ENCODE results near the gene DPP6. TPM values are rescaled to one million over a fixed set of nuclear protein-coding genes. Genes with fewer than 3 reads are reported as not detected.
"Not testable (repeated sequence)": the region's sequence is repeated elsewhere in the genome, so short reads cannot be mapped to it uniquely, and the experiment has no call there.

DPP6 gene
- total RNA-seq, 2 donors from 2014 or later = 0.99 to 1.8 TPM

DNA sequence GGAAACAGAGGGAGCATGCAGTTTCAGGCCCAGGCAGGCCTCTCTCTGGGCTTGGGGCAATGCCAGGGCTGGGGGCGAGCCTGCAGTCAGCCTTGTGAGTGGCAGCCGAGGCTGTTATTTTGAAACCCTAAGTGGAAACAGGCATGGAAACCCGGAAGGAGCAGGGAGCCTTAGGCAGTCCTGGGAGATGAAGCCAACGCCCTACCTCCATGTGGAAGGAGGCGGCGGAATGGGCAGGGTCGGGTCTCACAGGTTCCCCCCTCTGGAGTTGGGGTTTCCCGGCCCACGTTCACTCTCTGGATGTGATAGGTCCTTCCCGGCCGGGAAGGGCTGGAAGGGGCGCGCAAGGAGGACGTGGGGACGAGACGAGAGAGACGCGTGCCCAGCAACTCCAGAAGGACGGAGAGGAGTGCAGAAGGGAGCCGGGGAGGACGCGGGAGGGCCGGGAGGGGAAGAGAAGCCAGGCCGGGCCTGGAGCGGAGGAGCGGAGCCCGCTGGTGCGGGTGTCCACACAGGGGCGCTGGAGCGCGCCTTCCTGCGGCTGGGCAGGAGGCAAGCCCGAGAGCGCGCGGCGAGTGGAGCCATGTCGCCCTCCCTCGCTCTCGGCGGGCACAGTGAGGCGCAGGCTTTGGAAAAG, 1.1 kb upstream of the DPP6 start:
- intact Hi-C loops (cut with DNase I); H3K36me3 ChIP-seq (replicated peaks in 1 of 2; ENCODE audit: insufficient read depth in 1 of 2, low read depth in 2 of 2); H3K4me3 ChIP-seq; H3K27ac ChIP-seq; H3K27me3 ChIP-seq; DNase-seq; H3K9me3 ChIP-seq; H3K4me1 ChIP-seq: not testable (repeated sequence)
- WGBS, 2 donors = 5% methylated on average over 23 of the region's 42 CpGs; no CpG with 5 or more reads in 1 of the 2 donors
- peak; percentile 94 for ATAC-seq

DNA sequence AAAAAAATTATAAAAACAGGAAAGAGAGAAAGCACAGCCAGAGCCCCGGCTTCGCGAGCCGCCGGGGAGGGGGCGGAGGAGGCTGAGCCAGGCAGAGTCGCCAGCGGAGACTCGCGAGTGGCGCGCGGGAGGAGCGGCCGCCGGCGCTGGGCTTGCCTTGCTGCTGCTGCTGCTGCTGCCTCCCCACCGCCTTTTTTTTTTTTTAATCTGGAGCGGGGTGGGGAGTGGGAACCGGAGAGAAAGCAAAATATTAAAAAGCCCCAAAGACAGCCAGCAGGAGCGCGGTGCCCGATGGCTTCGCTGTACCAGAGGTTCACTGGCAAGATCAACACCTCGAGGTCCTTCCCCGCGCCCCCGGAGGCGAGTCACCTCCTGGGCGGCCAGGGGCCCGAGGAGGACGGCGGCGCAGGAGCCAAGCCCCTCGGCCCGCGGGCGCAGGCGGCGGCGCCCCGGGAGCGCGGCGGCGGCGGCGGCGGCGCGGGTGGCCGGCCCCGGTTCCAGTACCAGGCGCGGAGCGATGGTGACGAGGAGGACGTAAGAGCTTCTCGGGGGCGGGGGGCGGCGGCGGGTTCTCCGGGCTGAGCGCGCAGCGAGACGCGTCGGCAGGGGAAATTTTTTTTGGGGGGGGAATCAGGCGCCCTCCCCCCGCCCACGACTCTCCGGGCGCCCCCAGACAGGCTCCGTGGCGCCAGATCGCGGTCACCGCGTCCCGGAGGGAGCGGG, 493 bp downstream of the DPP6 start:
- H3K4me3 ChIP-seq; H3K27me3 ChIP-seq; ATAC-seq; H3K4me1 ChIP-seq; intact Hi-C loops (cut with DNase I); H3K36me3 ChIP-seq (replicated peaks in 1 of 2; ENCODE audit: insufficient read depth in 1 of 2, low read depth in 2 of 2); H3K9me3 ChIP-seq; H3K27ac ChIP-seq; DNase-seq: not testable (repeated sequence)
- WGBS, 2 donors = 0 to 1% methylated on average over 27 to 46 of the region's 83 CpGs

DNA sequence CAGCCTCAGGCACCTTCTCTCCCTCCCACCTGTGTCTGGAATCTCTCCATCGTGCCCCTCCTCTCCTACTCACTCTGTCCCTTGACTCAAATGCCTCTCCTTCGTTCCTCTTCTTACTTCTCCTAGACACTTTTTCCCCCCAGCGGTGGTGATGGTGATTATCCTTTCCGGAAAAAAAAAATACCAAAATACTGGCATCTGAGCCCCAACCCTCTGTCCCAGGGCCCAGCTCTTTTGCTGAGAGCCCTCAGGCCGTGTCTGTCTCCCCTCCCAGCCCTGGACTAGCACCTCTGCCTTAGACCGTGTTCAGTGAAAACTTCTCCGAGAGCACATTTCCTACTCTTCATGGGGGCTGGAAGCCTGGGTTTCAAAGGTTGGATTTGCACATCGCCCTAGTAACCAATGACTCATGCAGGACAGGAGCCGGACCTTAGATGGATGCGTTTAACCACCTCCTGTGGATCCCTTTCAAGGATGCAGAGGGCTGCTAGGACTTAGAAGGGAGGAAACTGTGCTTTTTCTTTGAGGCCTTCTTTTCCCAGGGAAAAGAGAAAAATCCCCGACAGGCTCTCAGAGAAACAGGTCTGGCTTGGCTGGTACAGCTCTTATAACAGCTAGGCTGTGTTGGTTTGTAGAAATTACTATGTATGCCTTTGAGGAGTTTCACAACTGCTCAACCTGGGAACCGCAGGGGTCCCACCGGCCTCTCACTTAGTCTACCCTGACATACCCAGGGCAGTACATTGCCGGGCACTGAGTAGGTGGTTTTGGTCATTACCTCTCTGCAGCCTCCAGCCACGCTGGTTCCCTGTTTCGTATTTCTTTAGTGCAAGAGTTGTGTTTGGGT, 1.5 kb downstream of the DPP6 start:
- ATAC-seq = not testable (repeated sequence)

DNA sequence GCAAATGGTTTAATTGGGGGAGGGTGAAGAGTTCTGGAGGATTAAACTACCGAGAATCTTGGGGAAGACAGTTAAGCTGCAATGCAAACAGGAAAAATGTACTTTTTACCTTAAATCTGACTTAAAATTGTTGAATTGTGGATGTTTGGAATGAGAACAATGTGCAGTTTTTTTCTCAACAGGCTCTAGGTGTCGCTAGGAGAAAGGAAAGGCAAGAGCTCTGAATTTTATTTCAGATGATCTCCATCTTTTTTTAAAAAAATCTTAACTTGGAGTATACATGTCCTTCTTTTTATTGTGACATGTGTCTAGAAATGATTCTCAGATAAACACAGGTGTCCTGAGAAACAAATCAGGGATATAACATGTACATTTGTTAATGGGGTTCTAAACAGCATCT, 2.5 kb downstream of the DPP6 start:
- H3K4me3 ChIP-seq; H3K36me3 ChIP-seq (replicated peaks in 1 of 2; ENCODE audit: insufficient read depth in 1 of 2, low read depth in 2 of 2); H3K9me3 ChIP-seq; H3K4me1 ChIP-seq; H3K27ac ChIP-seq; intact Hi-C loops (cut with DNase I); H3K27me3 ChIP-seq; DNase-seq; ATAC-seq: not testable (repeated sequence)
- 0 to 21% methylated on average over 1 to 2 of the region's 2 CpGs for WGBS, 2 donors

More for the DNA sequence above, 1.5 kb downstream of the DPP6 start:
- WGBS, 2 donors = 27 to 31% methylated on average over 10 to 11 of the region's 16 CpGs
- H3K4me1 ChIP-seq; H3K36me3 ChIP-seq (replicated peaks in 1 of 2; ENCODE audit: insufficient read depth in 1 of 2, low read depth in 2 of 2); H3K27ac ChIP-seq; H3K9me3 ChIP-seq; intact Hi-C loops (cut with DNase I); H3K4me3 ChIP-seq; DNase-seq; H3K27me3 ChIP-seq: not testable (repeated sequence)

DNA sequence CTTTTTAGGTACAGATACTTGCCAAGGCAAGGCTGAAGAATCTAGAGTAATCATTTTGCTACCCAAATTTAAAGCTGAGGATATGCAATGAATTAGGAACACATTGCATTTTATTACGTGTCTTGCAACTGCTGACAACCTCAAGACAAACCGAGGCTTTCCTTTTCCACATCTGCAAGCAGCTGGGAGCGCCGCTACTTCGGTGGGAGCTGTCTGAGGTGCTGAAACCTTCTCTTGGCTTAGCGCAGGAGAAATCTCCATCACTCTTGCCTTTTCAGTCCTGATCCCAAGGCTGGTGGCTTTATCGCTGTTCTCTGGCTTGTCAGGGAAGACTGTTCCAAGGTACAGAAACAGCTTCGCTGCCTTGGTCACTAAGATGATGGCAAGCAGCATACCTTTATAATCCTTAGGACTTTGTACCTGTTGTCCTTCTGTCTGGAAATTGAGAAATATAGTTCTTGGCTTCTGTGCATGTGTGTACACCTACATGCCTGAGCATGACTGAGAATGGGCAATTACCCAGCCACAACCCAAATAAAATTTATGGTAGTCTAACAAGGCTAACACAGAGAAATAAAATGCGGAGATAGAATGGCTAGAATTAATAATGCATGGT, 3.4 kb downstream of the DPP6 start:
- H3K4me3 ChIP-seq; H3K36me3 ChIP-seq (replicated peaks in 1 of 2; ENCODE audit: insufficient read depth in 1 of 2, low read depth in 2 of 2); H3K27me3 ChIP-seq; intact Hi-C loops (cut with DNase I); H3K4me1 ChIP-seq; H3K27ac ChIP-seq; H3K9me3 ChIP-seq; ATAC-seq: not testable (repeated sequence)
- peak; percentile 24 to 59 (median 37) for DNase-seq
- 11 to 15% methylated on average over 9 of the region's 9 CpGs for WGBS, 2 donors

DNA sequence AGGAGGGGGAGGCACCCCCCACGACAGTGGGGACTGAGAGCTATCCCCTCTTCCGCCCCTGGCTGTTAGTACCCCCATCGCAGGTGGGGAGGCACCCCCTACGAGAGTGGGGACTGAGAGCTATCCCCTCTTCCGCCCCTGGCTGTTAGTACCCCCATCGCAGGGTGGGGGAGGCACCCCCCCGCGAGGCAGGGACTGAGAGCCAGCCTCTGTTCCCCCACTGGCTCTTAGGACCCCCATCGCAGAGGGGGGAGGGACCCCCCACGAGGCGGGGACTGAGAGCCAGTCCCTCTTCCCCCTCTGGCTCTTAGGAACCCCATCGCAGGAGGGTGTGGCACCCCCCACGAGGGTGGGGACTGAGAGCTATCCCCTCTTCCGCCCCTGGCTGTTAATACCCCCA, 6.6 kb downstream of the DPP6 start:
- H3K9me3 ChIP-seq; H3K27ac ChIP-seq; intact Hi-C loops (cut with DNase I); DNase-seq; H3K4me3 ChIP-seq; ATAC-seq; H3K4me1 ChIP-seq; H3K27me3 ChIP-seq; H3K36me3 ChIP-seq (replicated peaks in 1 of 2; ENCODE audit: insufficient read depth in 1 of 2, low read depth in 2 of 2): not testable (repeated sequence)
- 75% methylated on average over 2 of the region's 14 CpGs; no CpG with 5 or more reads in 1 of the 2 donors for WGBS, 2 donors

DNA sequence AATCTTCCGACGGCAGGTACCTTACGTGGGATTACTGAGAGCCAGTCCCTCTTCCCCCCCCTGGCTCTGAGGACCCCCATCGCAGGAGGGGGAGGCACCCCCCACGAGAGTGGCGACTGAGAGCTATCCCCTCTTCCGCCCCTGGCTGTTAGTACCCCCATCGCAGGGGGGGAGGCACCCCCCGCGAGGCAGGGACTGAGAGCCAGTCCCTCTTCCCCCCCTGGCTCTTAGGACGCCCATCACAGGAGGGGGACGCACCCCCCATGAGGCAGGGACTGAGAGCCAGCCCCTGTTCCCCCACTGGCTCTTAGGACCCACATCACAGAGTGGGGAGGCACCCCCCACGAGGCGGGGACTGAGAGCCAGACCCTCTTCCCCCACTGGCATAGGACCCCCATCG, 8.4 kb downstream of the DPP6 start:
- H3K27me3 ChIP-seq; H3K27ac ChIP-seq; intact Hi-C loops (cut with DNase I); H3K9me3 ChIP-seq; H3K36me3 ChIP-seq (replicated peaks in 1 of 2; ENCODE audit: insufficient read depth in 1 of 2, low read depth in 2 of 2); DNase-seq; H3K4me1 ChIP-seq; H3K4me3 ChIP-seq; ATAC-seq: not testable (repeated sequence)
- 81 to 86% methylated on average over 3 to 6 of the region's 15 CpGs for WGBS, 2 donors

DNA sequence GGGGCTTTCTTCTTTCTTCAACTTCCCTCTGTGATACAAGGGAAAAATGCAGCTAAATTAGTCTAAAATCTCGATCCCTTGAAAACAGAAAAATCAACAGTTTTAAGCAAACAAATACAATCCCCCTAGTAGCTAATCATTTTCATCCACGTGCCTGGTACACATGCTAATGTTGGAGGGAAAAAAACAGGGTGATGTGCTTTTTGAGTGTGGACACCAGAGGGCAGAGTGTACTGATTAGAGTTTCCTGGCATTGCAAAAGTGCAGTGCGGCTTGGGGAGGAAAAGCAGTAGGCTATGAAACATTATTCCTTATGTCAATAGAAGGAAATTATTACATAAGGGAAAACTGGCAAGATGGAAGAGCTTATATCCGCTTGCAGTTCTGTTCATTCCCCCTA, 19.6 kb downstream of the DPP6 start:
- intact Hi-C loops (cut with DNase I); H3K27ac ChIP-seq; H3K4me1 ChIP-seq; H3K36me3 ChIP-seq (replicated peaks in 1 of 2; ENCODE audit: insufficient read depth in 1 of 2, low read depth in 2 of 2); H3K4me3 ChIP-seq; H3K27me3 ChIP-seq; H3K9me3 ChIP-seq: not testable (repeated sequence)
- ATAC-seq (peak; percentile 83), DNase-seq (peak; percentile 48 to 68 (median 61))
- WGBS, 2 donors = 4 to 6% methylated on average over 4 of the region's 4 CpGs
- TF ChIP-seq, protein P1, sequence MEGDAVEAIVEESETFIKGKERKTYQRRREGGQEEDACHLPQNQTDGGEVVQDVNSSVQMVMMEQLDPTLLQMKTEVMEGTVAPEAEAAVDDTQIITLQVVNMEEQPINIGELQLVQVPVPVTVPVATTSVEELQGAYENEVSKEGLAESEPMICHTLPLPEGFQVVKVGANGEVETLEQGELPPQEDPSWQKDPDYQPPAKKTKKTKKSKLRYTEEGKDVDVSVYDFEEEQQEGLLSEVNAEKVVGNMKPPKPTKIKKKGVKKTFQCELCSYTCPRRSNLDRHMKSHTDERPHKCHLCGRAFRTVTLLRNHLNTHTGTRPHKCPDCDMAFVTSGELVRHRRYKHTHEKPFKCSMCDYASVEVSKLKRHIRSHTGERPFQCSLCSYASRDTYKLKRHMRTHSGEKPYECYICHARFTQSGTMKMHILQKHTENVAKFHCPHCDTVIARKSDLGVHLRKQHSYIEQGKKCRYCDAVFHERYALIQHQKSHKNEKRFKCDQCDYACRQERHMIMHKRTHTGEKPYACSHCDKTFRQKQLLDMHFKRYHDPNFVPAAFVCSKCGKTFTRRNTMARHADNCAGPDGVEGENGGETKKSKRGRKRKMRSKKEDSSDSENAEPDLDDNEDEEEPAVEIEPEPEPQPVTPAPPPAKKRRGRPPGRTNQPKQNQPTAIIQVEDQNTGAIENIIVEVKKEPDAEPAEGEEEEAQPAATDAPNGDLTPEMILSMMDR (IDR thresholded peaks at IDR 0.05) = peak; percentile 30 to 80 (median 62)

DNA sequence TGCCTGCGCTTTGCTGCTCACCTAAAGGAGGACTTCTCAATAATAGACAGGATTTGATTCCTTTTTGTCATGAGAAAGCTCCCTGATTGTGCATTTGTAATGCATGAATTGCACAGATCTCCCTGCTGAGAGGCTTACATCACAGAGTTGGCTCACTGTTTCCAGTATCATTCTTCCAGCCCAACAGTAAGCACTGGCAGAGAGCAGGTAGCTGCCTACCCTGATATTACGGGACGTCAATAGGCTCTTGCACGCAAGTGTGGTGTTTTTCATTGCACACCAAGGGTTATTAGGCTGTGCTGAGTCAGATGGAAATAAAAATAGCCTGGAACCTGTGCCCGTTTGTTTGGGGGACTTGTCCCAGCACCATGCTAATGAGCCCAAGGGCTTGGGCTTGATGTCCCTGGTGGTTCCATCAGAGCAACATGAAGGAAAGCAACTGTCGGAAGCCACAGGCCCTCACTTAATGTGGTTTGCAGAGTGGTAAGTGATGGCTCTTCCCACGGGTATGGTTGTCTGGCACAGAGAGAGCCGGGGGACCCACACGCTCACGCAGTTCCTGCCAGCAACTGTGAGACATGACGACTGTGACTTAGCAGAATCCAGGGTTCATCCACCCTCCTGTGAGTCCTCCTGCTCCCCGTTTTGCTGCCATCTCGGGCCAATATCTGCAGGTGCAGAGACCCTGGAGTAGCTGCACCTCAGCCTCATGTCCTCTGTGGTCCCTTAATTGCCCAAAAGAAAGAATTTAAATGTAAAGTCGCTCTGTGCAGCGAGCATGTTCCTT, 20.4 kb downstream of the DPP6 start:
- H3K4me3 ChIP-seq; H3K27me3 ChIP-seq; ATAC-seq; H3K36me3 ChIP-seq (replicated peaks in 1 of 2; ENCODE audit: insufficient read depth in 1 of 2, low read depth in 2 of 2); H3K27ac ChIP-seq; H3K4me1 ChIP-seq; H3K9me3 ChIP-seq; intact Hi-C loops (cut with DNase I): not testable (repeated sequence)
- 62 to 66% methylated on average over 12 to 15 of the region's 15 CpGs for WGBS, 2 donors
- peak in 1 of 4 donors; percentile 4 for DNase-seq

DNA sequence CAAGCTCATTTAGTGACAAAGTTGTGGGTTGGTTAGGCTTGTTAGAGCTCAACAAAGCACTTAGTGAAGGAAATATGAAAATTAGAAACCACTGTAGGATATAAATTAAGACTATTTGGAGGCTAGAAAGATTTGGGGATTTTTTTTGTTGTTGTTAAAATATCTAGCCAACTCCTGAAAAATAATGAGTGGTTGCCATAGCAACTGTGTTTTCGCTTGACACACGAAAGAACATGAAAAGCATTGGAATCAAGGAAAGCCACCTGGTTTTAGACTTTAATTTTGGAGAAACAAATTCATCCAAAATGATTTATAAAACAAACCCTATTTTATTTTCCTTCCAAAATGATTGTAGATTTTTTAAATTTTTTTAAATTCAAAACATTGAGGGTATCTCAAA, 26.3 kb downstream of the DPP6 start:
- intact Hi-C loops (cut with DNase I) = not testable (repeated sequence)

More for the DNA sequence above, 26.3 kb downstream of the DPP6 start:
- DNase-seq; H3K36me3 ChIP-seq (replicated peaks in 1 of 2; ENCODE audit: insufficient read depth in 1 of 2, low read depth in 2 of 2); H3K4me3 ChIP-seq; ATAC-seq; H3K27ac ChIP-seq; H3K9me3 ChIP-seq; H3K4me1 ChIP-seq; H3K27me3 ChIP-seq: not testable (repeated sequence)
- WGBS, 2 donors = 66 to 67% methylated on average over 2 of the region's 2 CpGs
